ENCODE results near the gene CTH.
"Not testable (repeated sequence)": the region's sequence is repeated elsewhere in the genome, so short reads cannot be mapped to it uniquely, and the experiment has no call there.

The CTH gene

GRCh38 chr1:70411360-70411844, 334 bp downstream of the CTH start:
- no peak for DNase-seq

DNA sequence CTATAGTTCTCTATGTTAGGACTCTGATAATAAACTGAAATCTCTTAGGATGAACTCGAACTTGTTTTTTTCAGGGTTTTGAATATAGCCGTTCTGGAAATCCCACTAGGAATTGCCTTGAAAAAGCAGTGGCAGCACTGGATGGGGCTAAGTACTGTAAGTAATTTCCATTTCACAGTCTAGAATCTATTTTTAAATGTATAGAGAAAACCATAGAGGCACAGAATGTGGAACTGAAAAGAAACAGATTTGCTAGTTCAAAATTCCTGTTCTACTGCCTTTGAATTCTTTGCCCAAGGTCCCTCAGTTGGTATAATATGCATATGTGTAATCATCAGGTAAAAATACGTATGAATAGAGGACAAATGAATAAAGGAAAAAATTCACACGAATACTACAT, 4.8 kb downstream of the CTH start:
- DNase-seq = no peak

- not testable (repeated sequence) for DNase-seq
These were observed 8.1 kb downstream of the CTH start for GRCh38 chr1:70418973-70419734.

- no peak for DNase-seq
These were observed 9.3 kb downstream of the CTH start for GRCh38 chr1:70420320-70420719.

DNA sequence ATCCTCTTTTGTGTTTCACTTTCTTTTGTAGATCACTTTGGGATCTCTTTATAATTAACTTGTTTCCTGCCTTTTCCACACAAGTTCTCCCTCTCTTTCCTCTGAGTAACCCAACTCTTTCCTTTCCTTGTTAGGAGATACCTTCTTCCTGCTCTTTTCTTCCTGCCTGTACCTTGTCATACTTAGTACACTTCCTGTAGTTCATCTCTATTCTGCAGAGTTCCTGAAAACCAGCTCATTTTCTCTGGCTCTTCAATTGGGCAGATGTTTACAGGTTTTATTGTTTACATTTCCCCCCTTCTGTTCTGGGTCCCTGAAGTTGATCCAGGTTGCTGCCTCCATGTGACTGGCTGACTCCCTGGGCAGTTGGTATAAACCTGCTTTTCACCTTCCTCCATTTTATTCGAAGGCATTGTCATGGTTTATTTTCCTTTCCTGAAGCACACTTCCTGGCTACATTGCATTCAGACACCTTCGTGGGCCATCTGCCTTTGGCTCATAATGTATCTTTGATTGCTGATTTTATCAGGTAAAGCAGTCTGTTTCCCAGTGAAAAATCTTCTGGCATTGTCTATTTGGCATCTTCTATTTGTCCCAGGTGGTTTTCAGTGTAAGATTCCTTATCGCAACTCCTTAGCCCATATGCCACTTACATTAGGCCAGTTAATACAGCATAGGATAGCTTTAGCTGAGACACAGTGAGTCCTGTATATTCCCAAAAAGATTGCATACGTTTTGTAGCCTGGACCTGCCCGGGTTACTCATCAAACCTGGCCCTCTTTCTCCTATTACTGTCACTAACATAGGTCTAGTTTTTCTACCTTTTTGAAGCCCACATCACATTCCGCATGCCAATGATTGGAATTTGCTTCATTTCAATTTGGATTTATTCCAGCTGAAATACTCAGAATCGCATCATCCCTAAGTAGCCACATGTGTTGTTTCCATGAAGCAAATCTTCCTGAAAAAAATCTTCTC, 15.4 kb downstream of the CTH start:
- no peak for DNase-seq

DNA sequence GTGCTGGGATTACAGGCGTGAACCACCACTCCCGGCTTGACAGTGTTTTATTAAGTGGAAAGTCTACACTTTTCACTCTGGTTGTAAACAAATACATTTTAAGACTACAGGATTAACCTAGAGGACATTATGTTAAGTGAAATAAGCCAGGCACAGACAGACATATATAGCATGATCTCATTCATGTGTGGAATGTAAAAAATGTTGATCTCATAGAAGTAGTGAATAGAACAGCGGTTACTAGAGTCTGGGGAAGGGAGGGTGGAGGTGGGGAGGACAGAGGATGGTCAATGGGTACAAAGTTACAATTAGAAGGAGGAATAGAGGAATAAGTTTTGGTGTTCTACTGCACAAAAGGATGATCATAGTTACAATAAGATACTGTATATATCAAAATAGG, 16.9 kb downstream of the CTH start:
- DNase-seq = no peak

DNA sequence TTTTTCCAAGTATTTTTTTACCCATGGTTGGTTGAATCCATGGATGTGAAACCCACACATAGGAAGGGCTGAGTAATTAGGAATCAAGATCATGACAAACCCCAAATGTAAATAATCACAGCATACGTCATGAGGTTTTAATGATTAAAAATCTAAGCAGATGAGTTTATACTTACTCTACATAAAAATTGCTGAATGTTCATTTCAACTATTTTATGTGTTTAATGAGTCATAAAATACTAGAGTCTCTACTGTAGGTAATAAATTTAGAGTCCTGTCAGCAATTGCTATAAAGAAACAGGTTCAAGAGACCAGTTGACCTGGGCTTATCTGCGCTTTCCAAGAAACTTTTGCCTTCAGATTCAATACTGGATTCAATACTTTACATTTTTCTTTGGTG, 18.2 kb downstream of the CTH start:
- no peak for DNase-seq

- DNase-seq = no peak
These were observed 18.7 kb downstream of the CTH start for GRCh38 chr1:70429757-70430156.

DNA sequence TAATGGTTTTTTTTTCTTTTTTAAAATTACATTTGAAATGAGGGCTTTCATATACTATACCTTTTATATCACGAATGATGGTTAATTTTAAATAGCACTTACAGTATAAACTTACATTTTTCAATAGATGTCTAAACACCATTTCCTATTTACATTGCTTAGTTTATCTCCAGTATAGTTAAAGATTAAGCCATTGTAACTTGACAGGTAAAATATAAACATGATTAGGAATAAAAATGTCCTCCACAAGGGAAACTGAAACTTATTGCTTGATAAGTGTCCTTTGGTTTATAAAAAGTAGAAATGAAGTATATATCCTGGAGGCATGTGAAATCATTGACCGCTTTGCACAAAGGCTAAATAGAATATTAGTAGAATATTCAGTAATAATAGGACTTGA, 20.2 kb downstream of the CTH start:
- DNase-seq = no peak

- DNase-seq = no peak
These were observed 20.8 kb downstream of the CTH start for GRCh38 chr1:70431874-70432273.

DNA sequence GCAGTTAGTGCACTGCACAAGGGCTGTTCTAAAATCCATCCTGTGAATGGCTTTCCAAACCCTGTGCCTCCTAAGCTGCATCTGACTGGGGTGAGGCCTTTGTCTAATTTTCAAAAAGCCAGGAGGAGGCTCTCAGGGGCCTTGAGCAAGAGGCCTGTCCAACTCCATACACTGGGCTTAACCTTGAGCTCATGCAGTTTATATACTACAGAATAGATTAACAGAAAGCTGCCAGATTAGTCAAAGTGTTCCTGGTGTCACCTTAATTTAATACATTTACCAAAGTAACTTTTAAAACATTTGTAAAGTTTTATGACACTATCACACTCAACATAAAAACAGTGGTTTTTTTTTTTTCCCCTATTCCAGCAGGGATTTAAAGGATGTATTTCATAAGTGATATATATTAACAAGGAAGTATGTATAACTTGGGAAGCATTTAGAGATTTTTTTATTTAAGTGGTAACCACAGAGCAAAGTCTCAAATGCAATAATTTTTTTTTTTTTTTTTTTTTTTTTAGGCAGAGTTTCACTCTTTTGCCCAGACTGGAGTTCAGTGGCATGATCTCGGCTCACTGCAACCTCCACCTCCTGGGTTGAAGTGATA, 23.3 kb downstream of the CTH start:
- no peak for DNase-seq

DNA sequence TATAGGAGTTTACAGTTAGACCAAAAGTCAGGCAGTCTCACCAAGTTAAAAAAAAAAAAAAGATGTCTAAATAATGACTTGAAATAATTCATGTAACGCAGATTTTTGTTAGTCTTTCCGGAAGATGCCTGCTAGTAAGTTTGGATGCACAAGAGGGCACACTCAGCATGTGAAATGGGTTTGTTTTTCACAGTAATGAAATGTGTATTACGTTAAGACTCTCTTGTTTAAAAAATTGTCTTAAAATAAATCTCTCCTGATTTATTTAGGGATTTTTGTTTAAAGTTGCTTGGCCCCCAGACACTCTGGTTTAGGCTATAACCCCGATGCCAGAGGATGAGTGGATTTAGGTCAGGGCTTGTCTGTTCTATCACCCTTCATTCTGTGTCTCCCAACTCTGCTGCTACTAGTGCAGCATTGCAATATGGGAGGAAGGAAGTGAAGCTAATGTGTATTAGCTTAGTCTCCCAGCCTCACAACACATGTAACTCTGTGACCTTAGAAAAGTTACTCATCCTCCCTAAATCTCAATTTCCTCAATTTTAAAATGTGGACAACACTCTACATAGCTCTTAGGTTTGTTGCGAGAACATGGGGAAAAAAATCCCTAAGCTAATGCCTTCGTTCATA, 25.7 kb downstream of the CTH start:
- no peak for DNase-seq

GRCh38 chr1:70438529-70438928, 27.5 kb downstream of the CTH start:
- no peak for DNase-seq

DNA sequence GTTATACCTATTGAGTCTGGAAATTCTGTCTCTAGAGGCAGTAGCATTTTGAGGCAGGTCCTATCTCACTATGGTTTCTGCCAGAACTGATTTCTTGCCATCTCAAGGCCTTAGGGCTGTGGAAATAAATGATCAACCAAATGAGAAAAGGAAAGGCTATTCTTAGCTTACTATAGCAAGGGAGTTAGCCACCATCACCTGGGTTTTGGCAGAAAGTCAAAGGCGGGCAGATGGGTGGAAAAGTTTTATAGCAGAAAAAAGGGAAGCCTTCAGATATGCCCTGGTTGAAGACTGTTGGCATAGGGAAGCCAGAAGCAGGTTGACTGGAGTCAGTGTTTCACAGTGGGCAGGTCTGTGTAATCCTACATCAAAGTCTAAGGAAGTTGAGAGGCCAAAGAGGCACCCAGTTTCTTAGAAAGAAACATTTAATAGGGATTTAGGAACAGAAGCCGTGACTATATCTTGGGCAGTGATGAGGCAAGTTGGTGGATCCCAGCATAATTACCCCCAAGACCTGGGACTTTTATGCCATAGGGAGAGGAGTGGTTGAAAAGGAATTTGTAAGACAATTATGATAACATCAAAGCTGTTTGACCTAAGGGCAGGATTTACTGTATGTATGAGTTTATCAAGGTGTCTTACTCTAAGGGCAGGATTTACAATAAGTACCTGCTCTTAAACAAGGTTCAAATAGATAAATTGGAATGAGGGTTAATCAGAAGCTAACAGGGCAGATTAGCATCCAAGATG, 29.7 kb downstream of the CTH start:
- DNase-seq = no peak

GRCh38 chr1:70441392-70442035, 30.4 kb downstream of the CTH start:
- DNase-seq = no peak

DNA sequence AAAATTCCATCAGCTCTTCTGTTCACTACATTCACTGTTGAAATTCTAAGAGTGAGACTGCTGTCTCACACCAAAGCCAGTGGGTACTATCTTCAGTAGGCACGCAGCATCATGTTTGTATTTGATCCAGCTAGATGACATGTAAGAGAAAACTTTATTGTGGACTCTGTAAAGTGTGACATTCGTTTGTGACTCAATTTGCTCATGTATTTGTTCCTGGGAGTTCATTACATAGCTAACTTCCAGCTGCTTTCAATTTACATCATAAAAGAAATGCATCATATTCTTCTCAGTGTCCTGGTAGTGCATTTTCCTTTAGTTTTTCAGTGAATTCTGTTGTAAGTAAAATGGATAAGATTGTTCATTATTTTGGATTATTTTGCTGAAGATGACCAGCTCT, 31.4 kb downstream of the CTH start:
- no peak for DNase-seq

DNA sequence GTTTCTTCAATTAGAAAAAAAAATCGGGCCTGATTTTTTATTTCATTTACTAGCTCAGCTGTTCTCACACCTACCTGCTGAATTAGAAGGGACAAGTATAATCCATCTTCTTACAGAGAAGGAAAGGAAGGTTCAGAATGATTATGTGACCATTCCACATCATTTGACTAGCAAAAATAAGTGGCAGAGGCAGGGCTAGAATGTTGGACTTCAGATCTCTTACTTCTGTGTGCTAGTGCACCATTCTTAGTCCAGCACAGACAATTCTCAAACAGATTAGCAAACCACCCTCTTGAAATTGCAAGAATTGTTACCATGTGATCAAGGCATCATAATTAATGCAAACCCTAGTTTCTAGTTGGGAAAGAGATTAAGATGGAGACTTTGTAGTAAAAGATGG, 32.7 kb downstream of the CTH start:
- no peak for DNase-seq

DNA sequence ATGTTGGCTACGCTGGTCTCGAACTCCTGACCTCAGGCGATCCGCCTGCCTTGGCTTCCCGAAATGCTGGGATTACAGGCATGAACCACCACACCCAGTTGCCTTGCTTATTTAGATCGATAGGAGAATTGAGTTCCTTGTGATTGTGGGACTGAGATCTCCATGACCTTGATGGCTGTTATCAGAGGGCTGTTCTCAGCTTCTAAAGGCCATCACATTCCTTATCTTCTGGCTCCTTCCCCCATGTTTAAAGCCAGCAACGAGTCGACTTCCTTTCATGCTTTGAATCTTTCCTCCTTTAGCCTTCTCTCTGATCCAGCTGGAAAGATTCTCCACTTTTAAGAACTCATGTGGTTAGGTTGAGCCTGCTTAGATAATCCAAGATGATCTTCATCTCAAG, 38.0 kb downstream of the CTH start:
- no peak for DNase-seq

DNA sequence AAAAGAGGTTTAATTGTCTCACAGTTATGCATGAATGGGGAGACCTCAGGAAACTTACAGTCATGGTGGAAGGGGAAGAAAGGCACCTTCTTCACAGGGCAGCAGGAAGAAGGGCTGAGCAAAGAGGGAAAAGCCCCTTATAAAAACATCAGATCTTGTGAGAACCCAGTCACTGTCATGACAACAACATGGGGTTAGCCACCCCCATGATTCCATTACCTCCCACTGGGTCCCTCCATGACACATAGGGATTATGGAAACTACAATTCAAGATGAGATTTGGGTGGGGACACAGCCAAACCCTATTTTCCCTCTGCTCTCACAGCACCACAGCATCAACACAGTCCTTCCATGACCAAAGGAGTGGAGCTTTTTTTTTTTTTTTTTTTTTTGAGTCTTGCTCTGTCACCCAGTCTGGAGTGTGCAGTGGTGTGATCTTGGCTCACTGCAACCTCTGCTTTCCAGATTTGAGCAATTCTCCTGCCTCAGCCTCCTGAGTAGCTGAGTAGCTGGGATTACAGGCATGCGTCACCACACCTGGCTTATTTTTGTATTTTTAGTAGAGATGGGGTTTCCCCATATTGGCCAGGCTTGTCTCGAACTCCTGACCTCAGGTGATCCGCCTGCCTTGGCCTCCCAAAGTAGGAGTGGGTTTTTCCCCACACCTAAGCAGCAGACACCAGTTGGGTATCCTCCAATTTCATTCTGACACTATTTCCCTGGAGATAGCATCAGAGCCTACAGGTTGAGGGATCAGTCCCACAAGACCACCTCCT, 41.3 kb downstream of the CTH start:
- DNase-seq = not testable (repeated sequence)

- no peak for DNase-seq
These were observed 44.2 kb downstream of the CTH start for GRCh38 chr1:70455291-70455690.

DNA sequence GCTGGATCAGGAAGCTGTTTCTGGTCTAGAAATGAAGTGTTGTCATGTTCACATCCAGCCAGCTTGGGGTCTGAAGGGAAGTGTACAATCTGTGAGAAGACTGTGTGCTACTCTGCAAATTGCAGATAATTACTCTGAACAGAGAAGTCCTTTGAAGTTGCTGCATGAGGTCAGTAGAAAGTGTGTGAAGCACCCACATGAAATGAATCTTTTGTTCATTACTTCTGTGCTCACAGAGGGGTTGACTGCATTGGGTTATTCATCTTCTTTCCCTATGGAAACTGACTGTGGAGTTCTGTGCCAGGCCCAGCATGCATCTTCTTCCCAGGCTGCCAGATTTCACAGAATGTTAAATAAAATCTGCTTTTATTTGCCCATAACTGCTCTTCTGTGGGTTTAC, 47.1 kb downstream of the CTH start:
- DNase-seq = no peak
